Neural cell (in vitro differentiated cells): ENCODE results near the gene DPH1. TPM values are rescaled to one million over a fixed set of nuclear protein-coding genes. Genes with fewer than 3 reads are reported as not detected.

Experiments used
- H2AFZ ChIP-seq: fragments of 200-600, 300-800 bp; sonication (generic), shearing (Covaris generic); 2 replicates; pipeline ENCODE4 v1.6.0; 2014; ENCODE audit warnings: low read depth, mild to moderate bottlenecking, antibody characterized with exemption, low read length, moderate library complexity
- H3F3A ChIP-seq: fragments of 200-600 bp; shearing (Covaris generic); 2 replicates; pipeline ENCODE4 v1.6.1; 2016; ENCODE audit warnings: mild to moderate bottlenecking, moderate library complexity, mixed read lengths, antibody characterized with exemption, low read length; ENCODE audit not compliant: insufficient read depth, poor library complexity, severe bottlenecking
- H3K27ac ChIP-seq: fragments of 200-600, 300-800 bp; sonication (generic), shearing (Covaris generic); 2 replicates; pipeline ENCODE4 v1.5.1; 2014; ENCODE audit warnings: mild to moderate bottlenecking, low read length, moderate library complexity
- H3K27me3 ChIP-seq: fragments of 300-800, 200-600 bp; sonication (generic), shearing (Covaris generic); 2 replicates; pipeline ENCODE4 v1.6.0; 2014; ENCODE audit warnings: mild to moderate bottlenecking, low read depth, low read length, moderate library complexity; ENCODE audit not compliant: insufficient read depth
- H3K36me3 ChIP-seq: fragments of 300-800, 200-600 bp; sonication (generic), shearing (Covaris generic); 2 replicates; pipeline ENCODE4 v1.5.1; 2014; ENCODE audit warnings: mild to moderate bottlenecking, antibody characterized with exemption, low read length, moderate library complexity; ENCODE audit not compliant: insufficient read depth
- H3K4me2 ChIP-seq: fragments of 300-800, 200-600 bp; sonication (generic), shearing (Covaris generic); 2 replicates; pipeline ENCODE4 v1.6.0; 2014; ENCODE audit warnings: mild to moderate bottlenecking, low read length
- H3K4me3 ChIP-seq: fragments of 300-800, 200-600 bp; sonication (generic), shearing (Covaris generic); 2 replicates; pipeline ENCODE4 v1.5.1; 2014; ENCODE audit warnings: mild to moderate bottlenecking, low read length, moderate library complexity
- H3K79me2 ChIP-seq: fragments of 200-600 bp; shearing (Covaris generic); replicated peaks from 2 replicates; pipeline ENCODE4 v1.6.0; 2014; ENCODE audit warnings: mild to moderate bottlenecking, low read length, moderate library complexity; ENCODE audit not compliant: insufficient read depth
- H3K9ac ChIP-seq: fragments of 300-800, 200-600 bp; sonication (generic), shearing (Covaris generic); 2 replicates; pipeline ENCODE4 v1.6.1; 2016; ENCODE audit warnings: mild to moderate bottlenecking, low read length, mixed read lengths
- H3K9me2 ChIP-seq: fragments of 200-600 bp; shearing (Covaris generic); 2 replicates; pipeline ENCODE4 v1.6.1; 2016; ENCODE audit warnings: mild to moderate bottlenecking, low read length, mixed read lengths; ENCODE audit not compliant: insufficient read depth
- H3K9me3 ChIP-seq: fragments of 200-600, 300-800 bp; sonication (generic), shearing (Covaris generic); 2 replicates; pipeline ENCODE4 v1.6.1; 2016; ENCODE audit warnings: mild to moderate bottlenecking, mixed run types, low read length, moderate library complexity, mixed read lengths
- H4K20me1 ChIP-seq: fragments of 200-600 bp; shearing (Covaris generic); 2 replicates; pipeline ENCODE4 v1.6.1; 2016; ENCODE audit warnings: mild to moderate bottlenecking, mixed run types; ENCODE audit not compliant: insufficient read depth
- EP300 ChIP-seq: fragments of 450-650 bp; conservative IDR thresholded peaks from 2 replicates; pipeline ENCODE4 v1.6.1; 2014; ENCODE audit warnings: antibody characterized with exemption, mild to moderate bottlenecking, moderate library complexity; ENCODE audit not compliant: poor library complexity, severe bottlenecking
- EZH2 ChIP-seq: fragments of 200-600, 300-800 bp; shearing (Covaris generic), sonication (generic); IDR thresholded peaks from 2 replicates; pipeline ENCODE4 v1.6.1; 2014; ENCODE audit warnings: antibody characterized with exemption, low read length, borderline replicate concordance, mild to moderate bottlenecking; ENCODE audit not compliant: insufficient read depth, poor library complexity, severe bottlenecking
- MXI1 ChIP-seq: fragments of 450-650 bp; conservative IDR thresholded peaks from 2 replicates; pipeline ENCODE4 v1.6.1; 2014; ENCODE audit warnings: antibody characterized with exemption, mild to moderate bottlenecking; ENCODE audit not compliant: poor library complexity, severe bottlenecking
- POLR2AphosphoS5 ChIP-seq: IDR thresholded peaks from 2 replicates; pipeline ENCODE4 v1.6.1; 2012
- RAD21 ChIP-seq: fragments of 450-650 bp; conservative IDR thresholded peaks from 2 replicates; pipeline ENCODE4 v1.6.1; 2014; ENCODE audit warnings: antibody characterized with exemption, mild to moderate bottlenecking, moderate library complexity
- SMC3 ChIP-seq: fragments of 450-650 bp; conservative IDR thresholded peaks from 2 replicates; pipeline ENCODE4 v1.6.1; 2014; ENCODE audit warnings: antibody characterized with exemption, mild to moderate bottlenecking, moderate library complexity; ENCODE audit not compliant: poor library complexity
- TAF1 ChIP-seq: IDR thresholded peaks from 2 replicates; pipeline ENCODE4 v1.6.1; 2012; ENCODE audit warnings: low read depth
- polyA plus RNA-seq: library from polyadenylated mRNA; depleted of rRNA; stranded (reverse); fragments of >200 nt; gene quantifications from 2 replicates; pipeline ENCODE4 v1.2.3, GENCODE V29; 2014
- TF ChIP-seq, protein P1 (sequence below): fragments of 450-650 bp; IDR thresholded peaks from 2 replicates; pipeline ENCODE4 v1.5.1; 2014; ENCODE audit warnings: antibody characterized with exemption, mild to moderate bottlenecking, moderate library complexity; ENCODE audit not compliant: poor library complexity, severe bottlenecking
- TF ChIP-seq, protein P2 (sequence below): IDR thresholded peaks from 2 replicates; pipeline ENCODE4 v1.6.1; 2012; ENCODE audit warnings: borderline replicate concordance

Gene DPH1
- polyA plus RNA-seq, 1 donor from 2014 or later, result 44.8 TPM

DNA sequence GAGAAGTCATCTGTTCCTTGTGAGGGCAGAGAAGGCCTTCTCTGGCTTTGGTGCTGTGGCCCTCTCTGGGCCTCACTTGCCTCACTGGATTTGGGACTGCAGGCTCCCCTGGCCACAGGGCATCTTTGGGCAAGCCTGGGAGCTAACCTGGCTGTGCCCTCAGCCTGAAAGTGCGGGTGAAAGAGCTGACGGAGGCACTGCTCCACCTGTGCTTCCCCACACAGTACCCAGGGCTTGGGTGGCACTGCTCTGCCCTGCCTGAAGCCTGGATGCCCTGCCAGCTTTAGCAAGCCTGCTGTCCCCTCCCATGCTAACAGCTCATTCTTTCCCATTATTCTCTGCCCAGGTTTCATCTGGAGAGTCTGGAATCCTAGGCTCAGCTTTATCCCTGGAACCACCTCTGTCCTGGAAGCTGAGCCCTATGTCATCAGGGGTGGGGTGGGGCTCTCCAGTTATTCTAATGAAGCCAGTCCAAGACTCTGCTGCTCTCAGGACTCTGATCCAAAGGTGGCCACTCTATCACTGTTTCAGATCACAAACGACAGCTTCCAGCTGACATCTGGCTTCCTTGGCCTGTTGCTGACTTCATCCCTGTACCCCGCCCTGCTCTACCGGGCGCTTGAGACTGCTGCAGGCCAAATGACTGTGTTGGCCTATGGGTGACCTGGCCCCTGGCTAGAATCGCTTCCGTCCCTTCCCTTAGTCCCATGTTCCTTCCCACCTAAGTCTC, 54.2 kb downstream of the DPH1 start:
- H3K27me3 ChIP-seq, result no peaks in the 10 kb centered on the region
- H3K9me2 ChIP-seq, result no peaks in the 10 kb centered on the region
- no peak overlapping the region for H2AFZ ChIP-seq
- no peaks in the 10 kb centered on the region for H4K20me1 ChIP-seq
- H3F3A ChIP-seq, result no peaks in the 10 kb centered on the region
- H3K4me2 ChIP-seq, result no peak overlapping the region
- no peaks in the 10 kb centered on the region for H3K79me2 ChIP-seq
- H3K9me3 ChIP-seq, result no peaks in the 10 kb centered on the region
- H3K36me3 ChIP-seq, result no peaks in the 10 kb centered on the region
- H3K4me3 ChIP-seq, result no peak overlapping the region
- no peak for TF ChIP-seq MXI1
- TF ChIP-seq POLR2AphosphoS5, result no peak
- TF ChIP-seq, protein P1, sequence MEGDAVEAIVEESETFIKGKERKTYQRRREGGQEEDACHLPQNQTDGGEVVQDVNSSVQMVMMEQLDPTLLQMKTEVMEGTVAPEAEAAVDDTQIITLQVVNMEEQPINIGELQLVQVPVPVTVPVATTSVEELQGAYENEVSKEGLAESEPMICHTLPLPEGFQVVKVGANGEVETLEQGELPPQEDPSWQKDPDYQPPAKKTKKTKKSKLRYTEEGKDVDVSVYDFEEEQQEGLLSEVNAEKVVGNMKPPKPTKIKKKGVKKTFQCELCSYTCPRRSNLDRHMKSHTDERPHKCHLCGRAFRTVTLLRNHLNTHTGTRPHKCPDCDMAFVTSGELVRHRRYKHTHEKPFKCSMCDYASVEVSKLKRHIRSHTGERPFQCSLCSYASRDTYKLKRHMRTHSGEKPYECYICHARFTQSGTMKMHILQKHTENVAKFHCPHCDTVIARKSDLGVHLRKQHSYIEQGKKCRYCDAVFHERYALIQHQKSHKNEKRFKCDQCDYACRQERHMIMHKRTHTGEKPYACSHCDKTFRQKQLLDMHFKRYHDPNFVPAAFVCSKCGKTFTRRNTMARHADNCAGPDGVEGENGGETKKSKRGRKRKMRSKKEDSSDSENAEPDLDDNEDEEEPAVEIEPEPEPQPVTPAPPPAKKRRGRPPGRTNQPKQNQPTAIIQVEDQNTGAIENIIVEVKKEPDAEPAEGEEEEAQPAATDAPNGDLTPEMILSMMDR, result no peak
- no peak for TF ChIP-seq TAF1
- no peak for TF ChIP-seq EP300
- TF ChIP-seq, protein P2, sequence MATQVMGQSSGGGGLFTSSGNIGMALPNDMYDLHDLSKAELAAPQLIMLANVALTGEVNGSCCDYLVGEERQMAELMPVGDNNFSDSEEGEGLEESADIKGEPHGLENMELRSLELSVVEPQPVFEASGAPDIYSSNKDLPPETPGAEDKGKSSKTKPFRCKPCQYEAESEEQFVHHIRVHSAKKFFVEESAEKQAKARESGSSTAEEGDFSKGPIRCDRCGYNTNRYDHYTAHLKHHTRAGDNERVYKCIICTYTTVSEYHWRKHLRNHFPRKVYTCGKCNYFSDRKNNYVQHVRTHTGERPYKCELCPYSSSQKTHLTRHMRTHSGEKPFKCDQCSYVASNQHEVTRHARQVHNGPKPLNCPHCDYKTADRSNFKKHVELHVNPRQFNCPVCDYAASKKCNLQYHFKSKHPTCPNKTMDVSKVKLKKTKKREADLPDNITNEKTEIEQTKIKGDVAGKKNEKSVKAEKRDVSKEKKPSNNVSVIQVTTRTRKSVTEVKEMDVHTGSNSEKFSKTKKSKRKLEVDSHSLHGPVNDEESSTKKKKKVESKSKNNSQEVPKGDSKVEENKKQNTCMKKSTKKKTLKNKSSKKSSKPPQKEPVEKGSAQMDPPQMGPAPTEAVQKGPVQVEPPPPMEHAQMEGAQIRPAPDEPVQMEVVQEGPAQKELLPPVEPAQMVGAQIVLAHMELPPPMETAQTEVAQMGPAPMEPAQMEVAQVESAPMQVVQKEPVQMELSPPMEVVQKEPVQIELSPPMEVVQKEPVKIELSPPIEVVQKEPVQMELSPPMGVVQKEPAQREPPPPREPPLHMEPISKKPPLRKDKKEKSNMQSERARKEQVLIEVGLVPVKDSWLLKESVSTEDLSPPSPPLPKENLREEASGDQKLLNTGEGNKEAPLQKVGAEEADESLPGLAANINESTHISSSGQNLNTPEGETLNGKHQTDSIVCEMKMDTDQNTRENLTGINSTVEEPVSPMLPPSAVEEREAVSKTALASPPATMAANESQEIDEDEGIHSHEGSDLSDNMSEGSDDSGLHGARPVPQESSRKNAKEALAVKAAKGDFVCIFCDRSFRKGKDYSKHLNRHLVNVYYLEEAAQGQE, result no peak
- no peak for TF ChIP-seq EZH2
- no peak for TF ChIP-seq SMC3
- TF ChIP-seq RAD21, result no peak
- H3K27ac ChIP-seq, result no peak overlapping the region
- H3K9ac ChIP-seq, result no peak overlapping the region

DNA sequence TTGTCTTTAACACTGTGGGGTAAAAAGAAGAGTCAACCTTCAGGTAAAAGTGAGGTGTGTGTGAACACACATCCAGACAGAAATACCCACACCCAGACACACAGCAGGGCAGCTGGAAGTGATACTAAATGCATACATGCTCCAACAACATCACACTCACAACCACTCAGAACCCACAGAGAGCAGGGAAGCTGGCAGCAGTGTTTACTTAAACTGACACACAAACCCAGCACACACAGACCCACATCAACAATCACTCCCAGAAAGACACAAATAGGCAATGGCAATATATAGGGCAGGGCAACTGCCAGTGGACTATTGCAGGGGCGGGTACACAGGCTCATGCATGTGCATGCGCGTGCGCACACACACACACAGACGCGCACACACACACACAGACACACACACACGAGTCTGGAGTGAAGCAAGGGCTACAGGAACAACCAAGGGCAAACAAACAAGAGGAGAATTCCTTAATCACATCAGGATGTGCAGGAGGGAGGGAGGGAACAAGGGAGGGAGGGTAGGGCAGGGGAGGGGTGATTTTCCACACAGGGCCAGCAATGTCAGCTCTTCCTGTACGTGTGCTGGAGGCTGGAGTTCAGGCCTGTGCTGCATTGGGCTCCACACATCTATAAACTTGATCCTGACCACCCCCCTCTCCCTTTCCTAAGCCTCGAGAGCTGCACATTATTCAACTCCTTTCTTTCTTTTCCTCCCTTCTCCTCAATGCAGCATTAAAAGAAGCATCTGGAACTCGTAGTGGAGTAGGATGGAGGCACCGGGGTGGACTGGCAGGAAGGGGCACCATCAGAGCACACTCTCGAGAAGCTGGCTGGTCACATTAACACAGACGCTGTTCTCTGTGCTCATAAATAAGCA, 55.1 kb downstream of the DPH1 start:
- Histone ChIP-seq H2AFZ (no peak overlapping the region), H3K4me3 (no peak overlapping the region), H3K27ac (no peak overlapping the region), H4K20me1 (no peaks in the 10 kb centered on the region), H3K27me3 (no peaks in the 10 kb centered on the region), H3K9ac (no peak overlapping the region), H3K9me2 (no peaks in the 10 kb centered on the region), H3K9me3 (no peaks in the 10 kb centered on the region), H3F3A (no peaks in the 10 kb centered on the region), H3K4me2 (no peak overlapping the region), H3K36me3 (no peaks in the 10 kb centered on the region), H3K79me2 (no peaks in the 10 kb centered on the region)
- no peak for TF ChIP-seq EP300
- TF ChIP-seq POLR2AphosphoS5, result no peak
- no peak for TF ChIP-seq RAD21
- no peak for TF ChIP-seq EZH2
- no peak for TF ChIP-seq MXI1
- no peak for TF ChIP-seq SMC3
